ENCODE measurements around the gene PSPH.

The PSPH gene

GRCh38 chr7:55983537-55983936, 67.7 kb downstream of the PSPH start:
- peaks cover 63% of the 10 kb centered on the region for H3K36me3 Mint-ChIP-seq (ENCODE audit: low read depth)
- TF ChIP-seq CTCF (IDR thresholded peaks at IDR 0.05), result no peak

GRCh38 chr7:55980266-55980665, 71.0 kb downstream of the PSPH start:
- Mint-ChIP-seq H3K4me1 (no peaks in the 10 kb centered on the region), H3K4me3 (no peak overlapping the region), H3K36me3 (ENCODE audit: low read depth) (peaks cover 60% of the 10 kb centered on the region), H3K27me3 (ENCODE audit: low read depth, poor library complexity) (no peaks in the 10 kb centered on the region), H3K9me3 (no peaks in the 10 kb centered on the region), H3K27ac (no peak overlapping the region)
- no peak for DNase-seq
- no peak for TF ChIP-seq CTCF (IDR thresholded peaks at IDR 0.05)

More at GRCh38 chr7:55983537-55983936, 67.7 kb downstream of the PSPH start:
- H3K27ac Mint-ChIP-seq, result no peak overlapping the region
- H3K4me3 Mint-ChIP-seq, result no peak overlapping the region
- DNase-seq, result no peak
- no peaks in the 10 kb centered on the region for H3K27me3 Mint-ChIP-seq (ENCODE audit: low read depth, poor library complexity)
- H3K4me1 Mint-ChIP-seq, result no peaks in the 10 kb centered on the region
- H3K9me3 Mint-ChIP-seq, result no peaks in the 10 kb centered on the region

DNA sequence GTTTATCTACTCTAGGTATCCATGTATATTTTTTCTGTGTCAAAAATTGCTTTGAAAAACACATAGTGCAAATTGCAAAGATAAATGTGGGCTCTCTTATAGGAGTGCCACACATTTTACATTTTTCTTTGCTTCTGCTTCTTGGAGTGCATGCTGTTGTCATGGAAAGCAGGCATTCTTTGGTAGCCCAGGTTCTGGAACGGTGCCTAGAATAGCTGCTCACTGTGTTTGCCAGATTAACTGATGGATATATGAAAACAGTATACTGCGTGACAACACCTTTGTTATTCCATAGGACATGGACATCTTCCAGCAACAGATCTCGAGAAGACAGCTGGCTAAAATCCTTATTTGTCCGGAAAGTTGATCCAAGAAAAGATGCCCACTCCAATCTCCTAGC, 73.4 kb downstream of the PSPH start:
- no peak for TF ChIP-seq CTCF (IDR thresholded peaks at IDR 0.05)
- Mint-ChIP-seq H3K4me1 (no peaks in the 10 kb centered on the region), H3K36me3 (ENCODE audit: low read depth) (peaks cover 51% of the 10 kb centered on the region), H3K27ac (no peak overlapping the region), H3K9me3 (no peaks in the 10 kb centered on the region), H3K27me3 (ENCODE audit: low read depth, poor library complexity) (peaks cover under 1% of the 10 kb centered on the region), H3K4me3 (no peak overlapping the region)
- no peak for DNase-seq

GRCh38 chr7:55975988-55976633, 75.1 kb downstream of the PSPH start:
- H3K36me3 Mint-ChIP-seq (ENCODE audit: low read depth), result peaks cover 45% of the 10 kb centered on the region
- no peak for DNase-seq
- TF ChIP-seq CTCF (IDR thresholded peaks at IDR 0.05), result no peak
- H3K4me1 Mint-ChIP-seq, result peaks cover 4% of the 10 kb centered on the region
- H3K27me3 Mint-ChIP-seq (ENCODE audit: low read depth, poor library complexity), result peaks cover 3% of the 10 kb centered on the region
- no peak overlapping the region for H3K4me3 Mint-ChIP-seq
- no peaks in the 10 kb centered on the region for H3K9me3 Mint-ChIP-seq
- no peak overlapping the region for H3K27ac Mint-ChIP-seq

DNA sequence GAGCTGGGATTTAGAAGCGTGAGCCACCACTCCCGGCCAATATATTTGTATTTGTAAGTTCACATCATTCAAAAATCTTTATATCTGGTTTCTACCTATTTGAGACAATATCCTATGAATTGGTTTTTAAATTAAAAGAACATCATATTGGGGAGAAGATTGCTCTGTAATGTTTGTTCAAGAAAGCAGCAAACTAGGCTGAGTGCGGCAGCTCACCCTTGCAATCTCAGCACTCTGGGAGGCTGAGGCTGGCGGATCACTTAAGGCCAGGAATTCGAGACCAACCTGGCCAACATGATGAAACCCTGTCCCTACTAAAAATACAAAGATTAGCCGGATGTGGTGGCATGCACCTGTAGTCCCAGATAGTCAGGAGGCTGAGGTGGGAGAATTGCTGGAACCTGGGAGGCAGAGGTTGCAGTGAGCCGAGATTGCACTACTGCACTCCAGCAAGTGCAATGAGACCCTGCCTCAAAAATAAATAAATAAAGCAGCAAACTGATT, 77.4 kb downstream of the PSPH start:
- Mint-ChIP-seq H3K27me3 (ENCODE audit: low read depth, poor library complexity) (peaks cover 6% of the 10 kb centered on the region), H3K27ac (no peak overlapping the region), H3K4me3 (no peak overlapping the region), H3K36me3 (ENCODE audit: low read depth) (peaks cover 45% of the 10 kb centered on the region), H3K4me1 (peaks cover 17% of the 10 kb centered on the region), H3K9me3 (no peaks in the 10 kb centered on the region)
- TF ChIP-seq CTCF (IDR thresholded peaks at IDR 0.05), result no peak
- DNase-seq, result no peak

DNA sequence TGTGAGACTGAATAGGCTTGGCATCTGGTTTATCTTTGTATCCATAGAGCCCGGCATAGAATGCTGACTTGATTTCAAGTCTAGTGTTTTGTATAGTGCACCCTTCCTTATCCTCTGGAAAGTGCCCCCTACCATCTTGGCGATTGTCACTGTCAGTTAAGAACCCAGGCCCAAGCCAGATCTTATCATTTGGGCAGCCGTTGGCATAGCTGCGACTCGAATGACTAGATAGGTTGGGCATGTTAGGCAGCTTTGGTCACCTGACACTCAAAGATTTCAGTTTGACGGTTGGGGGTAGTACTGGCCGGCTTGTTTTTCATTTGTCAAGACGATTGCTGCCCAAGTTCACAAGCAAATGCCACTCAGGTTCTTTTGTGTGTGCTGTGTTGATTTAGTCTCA, 80.3 kb downstream of the PSPH start:
- Mint-ChIP-seq H3K27me3 (ENCODE audit: low read depth, poor library complexity) (peaks cover 6% of the 10 kb centered on the region), H3K4me1 (peaks cover 23% of the 10 kb centered on the region), H3K36me3 (ENCODE audit: low read depth) (peaks cover 56% of the 10 kb centered on the region), H3K27ac (no peak overlapping the region), H3K9me3 (no peaks in the 10 kb centered on the region), H3K4me3 (no peak overlapping the region)
- no peak for DNase-seq
- TF ChIP-seq CTCF (IDR thresholded peaks at IDR 0.05), result no peak

All from nephron progenitor cell (in vitro differentiated cells).